Activated CD4-positive, alpha-beta T cell treated with anti-CD3 and anti-CD28 coated beads, Interleukin-2, amount 10 ng/mL, durations not matched to agents 24 days and 14 days (primary cell): ENCODE measurements around the gene SND1. TPM values are rescaled to one million over a fixed set of nuclear protein-coding genes. Genes with fewer than 3 reads are reported as not detected.

Source experiments
- DNase-seq: peaks from one replicate; pipeline ENCODE4 v3.0.0; 2022
- H3K27ac Mint-ChIP-seq: one replicate; pipeline ENCODE4 v1.8.0; 2022; ENCODE audit warnings: mild to moderate bottlenecking, mixed read lengths
- H3K27me3 Mint-ChIP-seq: one replicate; pipeline ENCODE4 v1.8.0; 2022; ENCODE audit warnings: mixed read lengths
- H3K36me3 Mint-ChIP-seq: one replicate; pipeline ENCODE4 v1.8.0; 2022; ENCODE audit warnings: low read depth, mild to moderate bottlenecking, mixed read lengths
- H3K4me1 Mint-ChIP-seq: one replicate; pipeline ENCODE4 v1.8.0; 2021; ENCODE audit warnings: mixed read lengths
- H3K4me3 Mint-ChIP-seq: one replicate; pipeline ENCODE4 v1.8.0; 2022; ENCODE audit warnings: mild to moderate bottlenecking, moderate library complexity, mixed read lengths
- H3K9me3 Mint-ChIP-seq: one replicate; pipeline ENCODE4 v1.8.0; 2021; ENCODE audit warnings: mixed read lengths
- intact Hi-C: fragments of 100-400 bp; cut with micrococcal nuclease; formaldehyde crosslinking; loops from one replicate; pipeline ENCODE4 v1.15.1; 2023
- total RNA-seq: library from RNA; stranded (reverse); gene quantifications from 2 replicates; pipeline ENCODE4 v1.2.3, GENCODE V29; 2022

The SND1 gene
- total RNA-seq, 1 donor from 2014 or later, result 295 TPM

DNA sequence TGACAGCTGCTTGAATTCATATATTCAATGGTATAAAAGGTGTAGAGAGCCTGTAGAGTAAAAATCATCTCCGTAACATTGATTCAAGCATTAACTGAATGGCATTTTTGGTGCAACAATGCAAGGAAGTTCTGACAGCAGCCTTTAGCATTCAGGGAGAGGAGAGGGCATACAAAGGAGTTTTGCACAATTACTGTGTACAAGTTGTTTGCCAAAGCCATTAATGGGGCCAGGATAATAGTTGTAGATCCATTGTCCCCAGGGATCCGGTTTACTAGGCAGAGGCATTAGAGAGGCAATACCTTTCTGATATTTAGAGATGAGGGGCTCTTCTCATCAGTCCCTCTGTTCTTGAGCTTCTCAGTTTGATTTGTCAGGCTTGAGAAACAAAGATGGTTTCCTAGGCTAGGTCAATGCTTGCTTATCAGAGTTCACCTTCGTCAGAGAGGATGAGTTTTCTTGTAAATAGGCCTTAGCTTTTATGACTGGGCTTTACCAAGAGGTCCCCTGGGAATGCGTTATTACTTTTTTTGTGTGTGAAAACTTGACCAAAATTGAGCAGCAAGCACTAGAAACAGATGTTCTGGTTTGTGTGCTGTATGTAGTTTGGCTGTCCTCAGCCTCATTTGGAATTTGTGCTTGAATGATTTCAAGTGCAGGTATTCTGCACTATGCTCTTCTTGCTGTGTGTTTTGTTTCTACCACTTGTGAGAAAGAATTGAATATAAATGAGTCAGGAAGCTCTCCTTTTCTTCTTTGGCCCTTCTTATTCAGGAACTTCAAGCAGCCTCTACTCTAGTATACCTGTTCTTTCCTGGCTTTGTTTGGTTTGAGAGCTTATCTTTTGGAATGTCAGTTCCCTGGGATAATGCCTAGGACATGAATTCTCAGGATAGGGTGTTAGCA lies 32.0 kb downstream of the SND1 start:
- Mint-ChIP-seq H3K27me3 (no peaks in the 10 kb centered on the region), H3K27ac (peak overlapping the region; percentile 42), H3K4me1 (peaks cover 35% of the 10 kb centered on the region), H3K36me3 (peaks cover 56% of the 10 kb centered on the region), H3K9me3 (peaks cover 7% of the 10 kb centered on the region), H3K4me3 (no peak overlapping the region)
- DNase-seq, result no peak
- intact Hi-C loops, result loop anchor here (2.0 kb wide), 1 partner anchor 17 kb away; no protein-coding TSS in a partner anchor

DNA sequence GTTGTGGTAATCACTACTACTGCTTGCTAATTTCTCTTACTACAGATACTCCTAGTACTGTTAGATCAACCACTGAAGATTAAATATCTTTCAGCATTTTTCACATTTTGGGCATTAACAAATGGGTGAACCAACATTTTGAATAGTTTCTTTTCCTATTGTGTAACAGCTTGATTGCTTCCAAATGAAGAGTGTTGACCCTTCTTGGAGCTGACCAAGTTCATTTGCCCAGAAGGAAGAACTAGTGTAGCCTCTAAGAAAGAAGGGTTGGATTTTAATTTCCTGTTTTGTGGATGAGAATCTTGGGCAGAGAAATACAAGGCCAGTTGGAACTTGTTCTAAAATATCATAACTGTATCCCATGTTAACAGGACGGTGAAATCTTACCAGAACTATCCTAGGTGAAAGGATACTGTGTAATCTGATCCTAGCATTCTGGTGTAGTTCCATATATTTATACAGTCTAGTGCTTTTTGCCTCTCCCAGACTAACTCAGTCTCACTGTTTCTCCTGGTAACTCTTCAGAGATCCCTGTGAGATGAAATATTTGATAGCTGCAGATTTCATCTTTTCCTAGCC lies 37.3 kb downstream of the SND1 start:
- intact Hi-C loops, result no loop called here
- no peak for DNase-seq
- no peak overlapping the region for H3K4me3 Mint-ChIP-seq
- H3K27ac Mint-ChIP-seq, result no peak overlapping the region
- H3K9me3 Mint-ChIP-seq, result no peaks in the 10 kb centered on the region
- peaks cover 58% of the 10 kb centered on the region for H3K36me3 Mint-ChIP-seq
- H3K4me1 Mint-ChIP-seq, result peaks cover 24% of the 10 kb centered on the region
- no peaks in the 10 kb centered on the region for H3K27me3 Mint-ChIP-seq

- no peaks in the 10 kb centered on the region for H3K9me3 Mint-ChIP-seq
- no peaks in the 10 kb centered on the region for H3K27me3 Mint-ChIP-seq
- H3K27ac Mint-ChIP-seq, result no peak overlapping the region
- peaks cover 15% of the 10 kb centered on the region for H3K4me1 Mint-ChIP-seq
- peaks cover 65% of the 10 kb centered on the region for H3K36me3 Mint-ChIP-seq
- intact Hi-C loops, result no loop called here
- no peak overlapping the region for H3K4me3 Mint-ChIP-seq
- DNase-seq, result no peak
Measured at GRCh38 chr7:127690337-127690736, 38.3 kb downstream of the SND1 start.

DNA sequence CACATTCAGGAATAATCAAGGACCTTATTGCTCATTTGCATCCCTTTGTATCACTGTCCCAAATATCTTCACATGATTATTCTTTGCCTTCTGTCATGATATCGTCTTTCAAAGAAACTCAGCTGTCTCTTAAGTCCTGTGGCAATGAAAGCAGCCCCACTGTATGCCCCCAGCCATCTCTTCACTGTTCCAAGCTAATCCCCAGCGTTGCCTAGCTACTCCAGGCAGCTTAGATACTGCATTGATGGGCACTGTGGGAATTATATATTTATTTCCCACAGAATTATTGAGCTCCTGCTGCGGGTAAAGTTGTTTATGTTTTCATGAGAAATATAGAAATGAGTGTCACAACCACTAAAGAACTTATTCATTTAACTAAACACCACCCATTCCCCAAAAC lies 38.8 kb downstream of the SND1 start:
- no peak overlapping the region for H3K4me3 Mint-ChIP-seq
- no peaks in the 10 kb centered on the region for H3K9me3 Mint-ChIP-seq
- peaks cover 10% of the 10 kb centered on the region for H3K4me1 Mint-ChIP-seq
- H3K27me3 Mint-ChIP-seq, result no peaks in the 10 kb centered on the region
- DNase-seq, result no peak
- intact Hi-C loops, result no loop called here
- peaks cover 65% of the 10 kb centered on the region for H3K36me3 Mint-ChIP-seq
- H3K27ac Mint-ChIP-seq, result no peak overlapping the region

- H3K4me1 Mint-ChIP-seq, result peaks cover 10% of the 10 kb centered on the region
- no peaks in the 10 kb centered on the region for H3K27me3 Mint-ChIP-seq
- H3K9me3 Mint-ChIP-seq, result no peaks in the 10 kb centered on the region
- peaks cover 61% of the 10 kb centered on the region for H3K36me3 Mint-ChIP-seq
- intact Hi-C loops, result no loop called here
- no peak for DNase-seq
- no peak overlapping the region for H3K27ac Mint-ChIP-seq
- no peak overlapping the region for H3K4me3 Mint-ChIP-seq
Measured at GRCh38 chr7:127692200-127692599, 40.2 kb downstream of the SND1 start.

GRCh38 chr7:127699853-127700252 lies 47.9 kb downstream of the SND1 start:
- H3K27me3 Mint-ChIP-seq, result no peaks in the 10 kb centered on the region
- H3K27ac Mint-ChIP-seq, result no peak overlapping the region
- no peaks in the 10 kb centered on the region for H3K9me3 Mint-ChIP-seq
- no peak overlapping the region for H3K4me3 Mint-ChIP-seq
- intact Hi-C loops, result loop anchor here (10.0 kb wide), 1 partner anchor 325 kb away; no protein-coding TSS in a partner anchor
- peaks cover 2% of the 10 kb centered on the region for H3K4me1 Mint-ChIP-seq
- no peak for DNase-seq
- H3K36me3 Mint-ChIP-seq, result peaks cover 64% of the 10 kb centered on the region

GRCh38 chr7:127702052-127702652 lies 50.2 kb downstream of the SND1 start:
- Mint-ChIP-seq H3K9me3 (no peaks in the 10 kb centered on the region), H3K27me3 (no peaks in the 10 kb centered on the region), H3K36me3 (peaks cover 68% of the 10 kb centered on the region), H3K4me1 (peaks cover 7% of the 10 kb centered on the region), H3K4me3 (no peak overlapping the region), H3K27ac (no peak overlapping the region)
- no peak for DNase-seq
- intact Hi-C loops, result loop anchor here (10.0 kb wide), 1 partner anchor 323 kb away; no protein-coding TSS in a partner anchor

DNA sequence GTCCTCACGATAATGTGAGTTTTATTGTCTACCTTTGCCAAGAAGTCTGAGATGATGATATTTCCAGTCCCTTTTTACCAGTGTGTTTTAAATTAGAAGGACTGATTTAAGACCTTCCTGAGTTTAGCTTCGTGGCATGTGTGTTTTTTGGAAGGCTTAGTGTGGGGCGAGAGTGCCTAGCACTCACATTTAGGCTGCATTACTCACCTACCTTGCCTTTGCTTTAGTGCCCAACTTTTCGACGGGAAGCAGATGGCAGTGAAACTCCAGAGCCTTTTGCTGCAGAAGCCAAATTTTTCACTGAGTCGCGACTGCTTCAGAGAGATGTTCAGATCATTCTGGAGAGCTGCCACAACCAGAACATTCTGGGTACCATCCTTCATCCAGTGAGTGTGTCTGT lies 50.9 kb downstream of the SND1 start:
- Mint-ChIP-seq H3K4me1 (peaks cover 7% of the 10 kb centered on the region), H3K9me3 (no peaks in the 10 kb centered on the region), H3K4me3 (no peak overlapping the region), H3K36me3 (peaks cover 67% of the 10 kb centered on the region), H3K27ac (no peak overlapping the region), H3K27me3 (no peaks in the 10 kb centered on the region)
- DNase-seq, result no peak
- intact Hi-C loops, result loop anchor here (10.0 kb wide), 1 partner anchor 322 kb away; no protein-coding TSS in a partner anchor

DNA sequence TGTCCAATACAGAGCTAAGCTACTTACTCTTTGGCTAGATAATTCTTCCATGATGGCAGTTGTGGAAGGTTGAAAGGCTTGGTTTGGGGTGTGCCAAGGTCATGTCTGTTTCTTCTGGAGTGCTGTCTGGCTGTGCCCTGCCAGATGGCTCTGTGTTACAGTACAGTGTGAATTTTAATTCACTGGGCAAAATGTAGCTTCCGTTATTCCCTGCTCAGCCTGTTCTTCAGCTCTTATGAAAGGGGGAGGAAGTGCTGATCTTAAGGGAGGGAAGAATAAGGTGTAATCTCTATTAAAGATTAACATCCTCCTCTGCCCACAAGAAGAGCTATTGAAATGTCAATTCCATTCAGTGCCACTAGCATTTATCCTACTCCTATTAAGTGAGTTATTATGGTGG lies 52.2 kb downstream of the SND1 start:
- no peak overlapping the region for H3K4me3 Mint-ChIP-seq

DNA sequence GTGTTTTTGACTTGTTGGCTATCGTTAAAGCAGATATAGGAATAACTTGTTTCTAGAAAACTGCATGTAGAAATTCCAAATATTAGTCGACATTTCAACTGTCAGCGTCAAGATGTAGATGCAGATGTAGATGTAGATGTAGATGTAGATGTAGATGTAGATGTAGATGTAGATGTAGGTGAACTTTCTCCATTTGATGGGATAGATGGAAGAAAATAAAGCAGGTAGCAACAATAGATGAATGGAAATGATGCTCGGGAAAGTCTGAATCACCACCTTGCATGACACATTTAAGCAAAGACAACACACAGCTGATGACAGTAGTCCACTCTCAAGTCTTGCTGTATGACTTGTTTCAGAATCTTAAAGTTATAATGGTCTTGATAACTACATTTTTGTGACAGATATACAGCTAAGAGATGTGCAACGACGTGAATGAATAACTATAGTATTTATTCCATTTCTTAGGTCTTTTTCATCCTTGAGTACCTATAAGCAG lies 53.5 kb downstream of the SND1 start:
- H3K9me3 Mint-ChIP-seq, result no peaks in the 10 kb centered on the region
- intact Hi-C loops, result loop anchor here (5.0 to 10.0 kb wide), 3 partner anchors 202 to 432 kb away; no protein-coding TSS in a partner anchor
- H3K27ac Mint-ChIP-seq, result peak overlapping the region; percentile 13
- peaks cover 68% of the 10 kb centered on the region for H3K36me3 Mint-ChIP-seq
- H3K27me3 Mint-ChIP-seq, result no peaks in the 10 kb centered on the region
- H3K4me1 Mint-ChIP-seq, result peaks cover 5% of the 10 kb centered on the region
- H3K4me3 Mint-ChIP-seq, result no peak overlapping the region
- no peak for DNase-seq

More for the DNA sequence above, 52.2 kb downstream of the SND1 start:
- H3K36me3 Mint-ChIP-seq, result peaks cover 63% of the 10 kb centered on the region
- no peaks in the 10 kb centered on the region for H3K27me3 Mint-ChIP-seq
- peaks cover 7% of the 10 kb centered on the region for H3K4me1 Mint-ChIP-seq
- H3K9me3 Mint-ChIP-seq, result no peaks in the 10 kb centered on the region
- H3K27ac Mint-ChIP-seq, result no peak overlapping the region
- intact Hi-C loops, result loop anchor here (10.0 kb wide), 1 partner anchor 321 kb away; no protein-coding TSS in a partner anchor
- DNase-seq, result no peak

- intact Hi-C loops, result loop anchor here (5.0 to 10.0 kb wide), 3 partner anchors 201 to 431 kb away; no protein-coding TSS in a partner anchor
- no peak overlapping the region for H3K4me3 Mint-ChIP-seq
- H3K36me3 Mint-ChIP-seq, result peaks cover 68% of the 10 kb centered on the region
- H3K27me3 Mint-ChIP-seq, result no peaks in the 10 kb centered on the region
- peaks cover 5% of the 10 kb centered on the region for H3K4me1 Mint-ChIP-seq
- H3K9me3 Mint-ChIP-seq, result no peaks in the 10 kb centered on the region
- H3K27ac Mint-ChIP-seq, result no peak overlapping the region
- no peak for DNase-seq
Measured at GRCh38 chr7:127706766-127707165, 54.8 kb downstream of the SND1 start.

DNA sequence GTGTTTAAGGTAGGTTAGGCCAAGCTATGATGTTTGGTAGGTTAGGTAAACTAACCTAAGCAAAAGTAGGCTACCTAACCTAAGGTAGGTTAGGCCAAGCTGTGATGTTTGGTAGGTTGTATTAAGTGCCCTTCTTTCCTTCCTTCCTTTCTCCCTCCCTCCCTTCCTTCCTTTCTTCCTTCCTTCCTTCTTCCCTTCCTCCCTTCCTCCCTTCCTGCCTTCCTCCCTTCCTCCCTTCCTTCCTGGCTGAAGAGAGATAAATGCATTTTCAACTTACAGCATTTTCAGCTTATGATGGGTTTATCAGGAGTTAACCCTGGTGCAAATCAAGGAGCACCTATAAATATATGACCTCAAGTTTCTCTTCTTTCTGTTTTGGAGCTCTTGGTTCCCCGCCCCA lies 56.2 kb downstream of the SND1 start:
- no peak for DNase-seq
- intact Hi-C loops, result loop anchor here (1.0 to 10.0 kb wide), 5 partner anchors 9 to 501 kb away; no protein-coding TSS in a partner anchor
- no peak overlapping the region for H3K4me3 Mint-ChIP-seq
- peaks cover 5% of the 10 kb centered on the region for H3K9me3 Mint-ChIP-seq
- no peaks in the 10 kb centered on the region for H3K27me3 Mint-ChIP-seq
- no peak overlapping the region for H3K27ac Mint-ChIP-seq
- H3K4me1 Mint-ChIP-seq, result peaks cover 5% of the 10 kb centered on the region
- peaks cover 74% of the 10 kb centered on the region for H3K36me3 Mint-ChIP-seq

GRCh38 chr7:127708788-127709187 lies 56.8 kb downstream of the SND1 start:
- H3K36me3 Mint-ChIP-seq, result peaks cover 76% of the 10 kb centered on the region
- peak overlapping the region; percentile 51 for H3K27ac Mint-ChIP-seq
- H3K27me3 Mint-ChIP-seq, result no peaks in the 10 kb centered on the region
- no peak overlapping the region for H3K4me3 Mint-ChIP-seq
- peaks cover 5% of the 10 kb centered on the region for H3K9me3 Mint-ChIP-seq
- intact Hi-C loops, result loop anchor here (1.0 to 10.0 kb wide), 5 partner anchors 9 to 501 kb away; no protein-coding TSS in a partner anchor
- peak; percentile 92 for DNase-seq
- peaks cover 5% of the 10 kb centered on the region for H3K4me1 Mint-ChIP-seq
